ENCODE data around the gene ACVRL1. TPM values are rescaled to one million over a fixed set of nuclear protein-coding genes. Genes with fewer than 3 reads are reported as not detected.

The ACVRL1 gene
- total and polyA plus RNA-seq, 9 of the 15 experiments (the other 6 are each of a cell fraction or from before 2014, with no cell fraction given), result 0.07 to 1.4 (median 0.30) TPM

DNA sequence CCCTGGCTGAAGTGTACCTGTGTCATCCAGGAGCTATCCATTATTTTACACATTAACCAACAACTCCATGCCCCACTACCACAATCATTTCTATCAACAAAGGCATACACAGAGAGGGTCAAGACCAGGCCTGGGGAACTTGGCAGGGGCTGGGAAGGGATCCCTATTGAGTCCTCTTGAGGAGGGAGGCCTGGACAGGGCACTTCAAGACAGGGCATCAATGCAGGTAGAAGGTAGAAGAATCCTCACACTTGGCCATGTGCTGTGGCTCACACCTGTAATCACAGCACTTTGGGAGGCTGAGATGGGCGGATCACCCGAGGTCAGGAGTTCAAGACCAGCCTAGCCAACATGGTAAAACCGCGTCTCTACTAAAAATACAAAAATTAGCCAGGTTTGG lies 32.8 kb upstream of the ACVRL1 start:
- H4K20me1 ChIP-seq (replicated peaks; ENCODE audit: control insufficient read depth, insufficient read depth, low read length), result no peaks in the 10 kb centered on the region; the same call in 1 of the 2 replicates
- no peak overlapping the region for H3K4me2 ChIP-seq (ENCODE audit: insufficient read depth, low read length)
- H2AFZ ChIP-seq (ENCODE audit: low read depth, low read length), result no peak overlapping the region
- in situ Hi-C loops (cut with MboI) (loop anchor here (5.0 kb wide), 1 partner anchor 447 kb away; no protein-coding TSS in a partner anchor), intact Hi-C loops (cut with micrococcal nuclease) (loop anchor here (2.0 kb wide), 1 partner anchor 454 kb away; no protein-coding TSS in a partner anchor)
- no peaks in the 10 kb centered on the region for H3K9me1 ChIP-seq (ENCODE audit: control insufficient read depth, insufficient read depth, low read length)
- WGBS (ENCODE audit: insufficient coverage, low coverage, missing lambda C conversion rate), result 3% methylated on average over 4 of the region's 4 CpGs
- H3K27me3 ChIP-seq (ENCODE audit: control insufficient read depth in 2 of 2, insufficient read depth in 2 of 2, low read length in 2 of 2), result peaks cover 14 to 37% of the 10 kb centered on the region in 2 experiments
- H3K79me2 ChIP-seq (ENCODE audit: control insufficient read depth, insufficient read depth, low read length), result no peaks in the 10 kb centered on the region
- no peaks in the 10 kb centered on the region for H3K36me3 ChIP-seq (ENCODE audit: control insufficient read depth, insufficient read depth, low read length)
- ChIA-PET POLR2A (interaction anchor here (0.8 to 1.1 kb wide), 3 partner anchors 10 to 31 kb away, joined by 3 to 4 read pairs (median 4); no protein-coding TSS in a partner anchor), CTCF (ENCODE audit: low intra/inter-chr PET ratio) (interaction anchor here (0.7 kb wide), 1 partner anchor 23 kb away, joined by 5 read pairs; no protein-coding TSS in a partner anchor)
- DNase-seq (ENCODE audit: extremely low read depth in 1 of 4, low spot score in 3 of 4) (no peak), ATAC-seq (no peak), FAIRE-seq (no peak)
- no peak overlapping the region for H3K27ac ChIP-seq (ENCODE audit: extremely low read depth, low read depth, low read length)
- no peaks in the 10 kb centered on the region for H3K9me3 ChIP-seq (replicated peaks; ENCODE audit: control insufficient read depth, insufficient read depth, low read depth, low read length)
- no TSS peak for BruUV-seq (replicated peaks)
- no peak overlapping the region for H3K9ac ChIP-seq (ENCODE audit: insufficient read depth in 1 of 2, low read depth in 2 of 2, low read length in 2 of 2)
- H3K4me1 ChIP-seq (replicated peaks in 1 of 2; ENCODE audit: control insufficient read depth in 2 of 2, insufficient read depth in 2 of 2, low read length in 2 of 2), result peaks cover 7 to 12% of the 10 kb centered on the region in 2 experiments; a peak in 4 of 5 replicates
- H3K4me3 ChIP-seq, result no peak overlapping the region
- no peak for TF ChIP-seq BCL6 (CRISPR knock-in tag; IDR thresholded peaks at IDR 0.05)
- TF ChIP-seq TCF7 (IDR thresholded peaks at IDR 0.05; ENCODE audit: borderline replicate concordance), result no peak
- TF ChIP-seq ZNF165 (CRISPR knock-in tag; IDR thresholded peaks at IDR 0.05; ENCODE audit: borderline replicate concordance), result no peak
- TF ChIP-seq NCOA4 (IDR thresholded peaks at IDR 0.05; ENCODE audit: partially characterized antibody), result no peak
- no peak for TF ChIP-seq RBFOX2 (IDR thresholded peaks at IDR 0.05; ENCODE audit: low read depth, low read length)
- TF ChIP-seq, protein P1, sequence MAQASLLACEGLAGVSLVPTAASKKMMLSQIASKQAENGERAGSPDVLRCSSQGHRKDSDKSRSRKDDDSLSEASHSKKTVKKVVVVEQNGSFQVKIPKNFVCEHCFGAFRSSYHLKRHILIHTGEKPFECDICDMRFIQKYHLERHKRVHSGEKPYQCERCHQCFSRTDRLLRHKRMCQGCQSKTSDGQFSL (CRISPR knock-in tag; IDR thresholded peaks at IDR 0.05), result no peak
- TF ChIP-seq, protein P1 (tag; IDR thresholded peaks at IDR 0.05), result no peak
- TF ChIP-seq, protein P2, sequence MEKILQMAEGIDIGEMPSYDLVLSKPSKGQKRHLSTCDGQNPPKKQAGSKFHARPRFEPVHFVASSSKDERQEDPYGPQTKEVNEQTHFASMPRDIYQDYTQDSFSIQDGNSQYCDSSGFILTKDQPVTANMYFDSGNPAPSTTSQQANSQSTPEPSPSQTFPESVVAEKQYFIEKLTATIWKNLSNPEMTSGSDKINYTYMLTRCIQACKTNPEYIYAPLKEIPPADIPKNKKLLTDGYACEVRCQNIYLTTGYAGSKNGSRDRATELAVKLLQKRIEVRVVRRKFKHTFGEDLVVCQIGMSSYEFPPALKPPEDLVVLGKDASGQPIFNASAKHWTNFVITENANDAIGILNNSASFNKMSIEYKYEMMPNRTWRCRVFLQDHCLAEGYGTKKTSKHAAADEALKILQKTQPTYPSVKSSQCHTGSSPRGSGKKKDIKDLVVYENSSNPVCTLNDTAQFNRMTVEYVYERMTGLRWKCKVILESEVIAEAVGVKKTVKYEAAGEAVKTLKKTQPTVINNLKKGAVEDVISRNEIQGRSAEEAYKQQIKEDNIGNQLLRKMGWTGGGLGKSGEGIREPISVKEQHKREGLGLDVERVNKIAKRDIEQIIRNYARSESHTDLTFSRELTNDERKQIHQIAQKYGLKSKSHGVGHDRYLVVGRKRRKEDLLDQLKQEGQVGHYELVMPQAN (IDR thresholded peaks at IDR 0.05; ENCODE audit: borderline replicate concordance), result no peak
- TF ChIP-seq, protein P3, sequence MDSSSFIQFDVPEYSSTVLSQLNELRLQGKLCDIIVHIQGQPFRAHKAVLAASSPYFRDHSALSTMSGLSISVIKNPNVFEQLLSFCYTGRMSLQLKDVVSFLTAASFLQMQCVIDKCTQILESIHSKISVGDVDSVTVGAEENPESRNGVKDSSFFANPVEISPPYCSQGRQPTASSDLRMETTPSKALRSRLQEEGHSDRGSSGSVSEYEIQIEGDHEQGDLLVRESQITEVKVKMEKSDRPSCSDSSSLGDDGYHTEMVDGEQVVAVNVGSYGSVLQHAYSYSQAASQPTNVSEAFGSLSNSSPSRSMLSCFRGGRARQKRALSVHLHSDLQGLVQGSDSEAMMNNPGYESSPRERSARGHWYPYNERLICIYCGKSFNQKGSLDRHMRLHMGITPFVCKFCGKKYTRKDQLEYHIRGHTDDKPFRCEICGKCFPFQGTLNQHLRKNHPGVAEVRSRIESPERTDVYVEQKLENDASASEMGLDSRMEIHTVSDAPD (CRISPR knock-in tag; IDR thresholded peaks at IDR 0.05), result no peak
- TF ChIP-seq HNRNPK (IDR thresholded peaks at IDR 0.05; ENCODE audit: low read depth, low read length, poor library complexity, severe bottlenecking), result no peak
- no peak for TF ChIP-seq ARID2 (IDR thresholded peaks at IDR 0.05)
- no peak for TF ChIP-seq ZNF232 (CRISPR knock-in tag; IDR thresholded peaks at IDR 0.05)
- TF ChIP-seq MAFG (tag; conservative IDR thresholded peaks at IDR 0.05), result no peak
- TF ChIP-seq KDM1A (IDR thresholded peaks at IDR 0.05), result no peak
- no peak for TF ChIP-seq TRIM24 (IDR thresholded peaks at IDR 0.05)
- no peak for TF ChIP-seq GTF2E2 (tag; IDR thresholded peaks at IDR 0.05)
- no peak for TF ChIP-seq SPI1 (IDR thresholded peaks at IDR 0.05; ENCODE audit: borderline replicate concordance, low read depth, low read length)
- TF ChIP-seq SETDB1 (IDR thresholded peaks at IDR 0.05; ENCODE audit: low read length), result no peak
- no peak for TF ChIP-seq BRD9 (IDR thresholded peaks at IDR 0.05; ENCODE audit: low read depth, partially characterized antibody)
